GM19463 (cell line): Measurements from ENCODE around the gene RAB1B.
"Not testable (repeated sequence)": the region's sequence is repeated elsewhere in the genome, so short reads cannot be mapped to it uniquely, and the experiment has no call there.

ENCODE experiments used
- ATAC-seq: cut with Tn5 transposase; IDR thresholded peaks from one replicate; pipeline ENCODE4 v1.9.1; 2021; ENCODE audit warnings: mild to moderate bottlenecking, moderate library complexity; ENCODE audit not compliant: unreplicated experiment

RAB1B gene

DNA sequence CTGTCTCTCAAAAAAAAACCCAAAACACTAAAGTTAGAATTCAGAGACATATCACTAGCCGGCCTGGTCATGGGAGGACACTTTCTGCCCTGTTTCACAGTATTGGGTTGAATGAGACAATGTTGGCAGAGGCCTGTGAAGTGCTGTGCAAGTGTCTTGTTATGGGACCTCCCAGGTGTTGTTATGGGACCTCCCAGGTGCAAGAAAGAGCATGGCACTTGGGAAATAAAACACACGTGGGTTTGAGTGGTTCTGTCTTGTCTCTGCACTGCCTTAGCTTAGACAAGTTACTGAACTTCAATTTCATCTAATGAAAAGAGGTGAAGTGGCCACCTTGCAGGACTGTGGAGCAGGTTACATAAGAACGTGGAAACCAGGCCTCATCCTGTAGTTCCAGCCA lies 28.9 kb upstream of the RAB1B start:
- no peak for ATAC-seq

DNA sequence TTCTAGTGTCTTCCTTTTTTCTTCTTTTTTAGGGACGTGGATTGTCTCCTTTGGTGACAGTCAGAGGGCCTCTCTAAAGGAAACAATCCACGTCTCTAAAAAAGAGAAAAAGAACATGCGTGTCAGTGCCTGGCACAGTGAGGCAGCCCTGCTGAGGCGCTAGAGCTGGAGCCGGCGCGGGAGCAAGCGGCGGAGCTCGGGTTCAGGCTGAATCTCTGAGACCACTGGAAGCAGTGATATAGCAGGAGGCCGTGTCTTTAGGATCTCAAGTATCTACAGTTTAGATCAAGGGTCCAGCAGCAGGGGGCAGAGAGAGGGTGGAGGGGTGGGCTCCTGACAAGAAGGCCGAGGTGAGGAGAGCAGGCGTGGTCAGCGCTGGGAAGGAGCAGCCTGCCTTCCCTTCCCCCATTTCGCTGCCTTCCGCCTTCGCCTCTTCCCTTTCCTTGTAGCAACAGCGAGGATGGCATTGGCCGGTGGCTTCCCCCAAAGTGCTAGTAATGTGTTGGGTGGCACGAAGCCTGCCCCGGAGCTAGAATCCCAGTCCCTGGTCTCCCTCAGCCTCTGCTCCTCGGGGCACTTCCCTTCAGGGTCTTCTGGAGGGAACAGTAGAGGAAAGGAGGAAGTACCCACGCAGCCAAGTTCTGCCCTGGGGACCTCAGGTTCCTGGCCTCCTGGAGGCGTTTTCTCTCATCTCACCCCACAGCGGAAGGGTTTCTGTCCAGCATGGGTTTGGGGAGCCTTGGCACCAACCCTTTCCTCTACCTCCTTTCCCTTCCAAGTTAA lies 28.2 kb upstream of the RAB1B start:
- ATAC-seq, result no peak

DNA sequence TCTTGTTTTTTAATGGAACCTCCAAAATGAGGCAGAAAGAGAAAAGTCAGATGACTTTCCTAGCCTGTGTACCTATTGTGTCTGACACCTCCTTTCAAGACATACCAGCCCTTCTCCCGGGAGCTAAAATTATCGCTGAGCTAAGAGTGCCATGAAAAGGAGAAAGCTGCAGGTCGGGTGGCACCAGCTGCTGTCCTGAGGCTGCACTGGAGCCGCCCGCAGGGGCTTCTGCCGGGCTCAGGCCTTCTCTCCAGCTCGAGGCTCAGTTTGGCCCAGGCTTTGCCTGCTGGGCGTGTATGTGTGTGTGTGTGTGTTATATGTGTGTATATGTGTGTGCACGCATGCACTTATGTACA lies 27.7 kb upstream of the RAB1B start:
- no peak for ATAC-seq

DNA sequence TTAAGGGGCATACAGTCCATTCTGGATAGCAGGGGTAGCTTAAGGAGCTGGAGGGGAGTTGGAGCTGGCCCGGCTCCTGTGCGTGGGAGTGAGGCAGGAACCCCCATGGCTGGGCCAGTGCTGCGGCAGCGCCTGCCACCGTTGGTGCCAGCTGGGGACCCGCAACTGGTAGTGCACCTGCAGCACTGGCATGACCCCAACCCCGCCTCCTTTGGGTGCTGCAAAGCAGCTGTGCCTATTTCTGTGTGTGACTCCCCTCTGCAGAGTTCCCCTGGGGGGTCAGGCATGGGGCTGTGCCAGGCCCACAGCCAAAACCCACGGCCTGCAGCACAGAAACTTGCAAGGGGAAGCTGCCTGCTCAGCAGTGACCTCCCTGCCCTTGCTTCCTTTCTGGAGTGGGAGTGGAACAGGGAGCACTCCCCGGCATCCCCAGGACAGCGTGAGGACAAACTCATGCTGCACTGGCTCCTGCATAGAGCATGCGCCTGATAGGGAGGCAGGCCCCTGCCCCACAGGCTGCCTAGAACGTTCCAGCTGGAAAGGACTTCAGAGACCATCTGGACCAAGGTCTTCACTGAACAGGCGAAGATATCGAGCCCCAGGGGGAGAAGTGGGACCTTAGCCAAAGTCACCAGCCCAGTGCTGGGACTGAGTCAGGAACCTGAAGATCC lies 26.2 kb upstream of the RAB1B start:
- ATAC-seq, result no peak

DNA sequence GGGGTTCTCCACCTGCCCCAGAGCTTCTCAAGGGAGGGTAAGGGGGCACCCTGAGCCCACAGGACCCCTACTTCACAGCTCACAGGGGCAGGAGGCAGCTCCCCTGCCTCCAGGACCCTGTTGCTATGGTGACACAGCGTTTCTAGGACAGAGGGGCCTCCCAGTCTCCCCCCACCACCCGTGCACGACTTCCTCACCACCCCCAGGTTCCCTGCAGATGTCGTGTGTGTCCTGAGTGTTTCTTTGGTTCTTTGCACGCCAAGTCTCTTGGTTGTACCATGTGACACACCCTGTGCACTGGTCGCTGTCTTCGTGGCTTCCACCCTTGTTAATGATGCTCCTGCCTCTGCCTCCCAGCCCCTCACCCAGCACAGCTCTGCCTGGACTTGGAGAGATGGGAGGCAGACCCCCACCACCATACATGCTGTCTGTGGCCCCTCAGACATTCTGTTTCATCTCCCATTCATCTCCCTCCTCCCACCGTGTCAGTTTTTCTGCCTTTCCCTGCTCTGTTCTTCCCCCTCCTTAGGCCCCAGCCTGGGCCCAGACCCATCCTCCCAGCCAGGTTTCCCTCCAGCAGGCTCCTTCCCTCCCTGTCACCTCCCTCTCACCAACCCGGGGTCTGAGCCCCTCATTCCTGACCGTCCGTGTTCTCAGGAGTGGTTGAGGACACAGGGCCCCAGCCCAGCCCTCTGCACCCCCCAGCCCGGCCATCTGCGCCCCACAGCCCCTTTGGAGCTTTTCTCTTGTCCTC lies 24.5 kb upstream of the RAB1B start:
- ATAC-seq, result no peak

DNA sequence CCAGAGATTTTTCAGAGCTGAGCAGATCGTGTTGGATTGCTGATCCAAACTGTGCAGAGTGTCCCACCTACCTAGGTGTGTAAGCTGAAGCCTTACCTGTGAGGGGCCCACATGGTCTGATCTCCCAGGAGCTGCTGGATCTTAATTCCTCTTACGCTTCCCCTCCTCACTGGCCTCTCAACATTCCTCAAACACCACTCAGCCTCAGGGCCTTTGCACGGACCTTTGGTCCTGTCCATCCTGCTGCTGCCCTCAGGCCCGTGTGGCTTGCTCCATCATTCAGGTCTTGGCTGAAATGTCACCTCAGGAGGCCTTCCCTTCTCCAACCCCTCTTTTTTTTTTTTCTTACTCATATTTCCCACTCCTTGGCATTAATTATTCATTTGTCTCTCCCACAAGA lies 21.1 kb upstream of the RAB1B start:
- no peak for ATAC-seq

DNA sequence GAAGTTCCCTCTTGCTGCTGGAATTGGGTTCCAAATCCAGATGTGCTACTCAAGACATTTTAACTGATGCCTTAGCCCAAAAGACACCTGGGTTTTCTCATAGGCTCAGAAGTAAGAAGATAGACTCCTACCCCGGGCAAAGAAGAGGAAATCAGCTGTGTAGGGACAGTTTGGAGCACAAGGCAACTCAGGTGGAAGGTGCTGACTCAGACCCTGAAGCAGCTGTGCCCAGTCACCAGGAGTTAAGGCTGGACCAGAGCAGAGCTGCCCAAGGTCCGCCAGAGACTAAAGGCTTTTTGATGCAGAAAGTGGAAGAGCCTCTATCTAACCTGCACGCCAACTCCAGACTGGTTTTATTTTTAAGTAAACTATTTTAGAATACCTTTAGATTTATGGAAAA lies 20.6 kb upstream of the RAB1B start:
- no peak for ATAC-seq

DNA sequence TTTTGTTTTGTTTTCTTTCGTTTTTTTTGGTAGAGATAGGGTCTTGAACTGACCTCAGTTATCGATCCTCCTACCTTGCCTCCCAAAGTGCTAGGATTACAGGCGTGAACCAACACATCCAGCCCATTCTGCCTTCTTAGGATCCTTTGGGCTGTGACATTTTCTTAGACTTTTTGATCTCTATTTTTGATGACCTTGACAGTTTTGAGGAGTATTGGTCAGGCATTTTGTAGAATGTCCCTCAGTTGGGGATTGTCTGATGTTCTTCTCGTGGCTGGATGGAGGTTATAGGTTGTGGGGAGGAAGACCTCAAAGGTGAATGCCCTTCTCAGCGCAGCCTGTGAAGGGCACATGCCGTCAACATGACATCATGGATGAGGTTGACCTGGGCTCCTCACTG lies 19.5 kb upstream of the RAB1B start:
- no peak for ATAC-seq

DNA sequence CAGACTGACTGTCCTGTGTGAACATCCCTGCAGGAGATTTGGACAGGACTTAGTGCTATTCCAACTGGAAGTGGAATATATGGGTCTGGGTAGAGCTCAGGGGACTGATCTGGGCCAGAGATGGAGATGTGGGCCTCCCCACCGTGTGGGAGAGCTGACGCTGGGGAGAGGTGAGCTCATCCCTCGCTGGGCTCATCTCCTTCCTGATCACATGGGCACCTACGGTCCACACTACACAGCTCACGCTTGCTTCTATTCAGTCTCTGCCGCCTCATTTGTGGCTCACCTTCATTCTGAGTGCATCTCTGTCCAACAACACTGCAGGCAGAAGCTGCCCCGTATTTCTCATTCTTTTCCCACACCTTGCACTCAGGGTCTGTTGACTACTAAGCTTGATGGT lies 16.6 kb upstream of the RAB1B start:
- ATAC-seq, result no peak

DNA sequence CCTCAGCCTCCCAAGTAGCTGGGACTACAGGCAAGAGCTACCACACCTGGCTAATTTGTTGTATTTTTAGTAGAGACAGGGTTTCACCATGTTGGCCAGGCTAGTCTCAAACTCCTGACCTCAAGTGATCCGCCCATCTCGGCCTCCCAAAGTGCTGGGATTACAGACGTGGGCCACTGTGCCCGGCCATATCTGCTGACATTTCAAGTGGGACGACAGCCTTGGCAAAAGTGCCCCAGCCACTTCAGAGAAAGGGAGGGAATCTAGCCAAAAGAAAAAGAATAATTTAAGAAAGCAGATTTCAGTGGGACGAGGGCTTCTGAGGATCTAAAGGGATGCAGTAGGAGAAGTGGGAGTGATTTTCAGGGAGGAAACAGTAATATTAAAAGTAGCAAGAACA lies 15.4 kb upstream of the RAB1B start:
- not testable (repeated sequence) for ATAC-seq

DNA sequence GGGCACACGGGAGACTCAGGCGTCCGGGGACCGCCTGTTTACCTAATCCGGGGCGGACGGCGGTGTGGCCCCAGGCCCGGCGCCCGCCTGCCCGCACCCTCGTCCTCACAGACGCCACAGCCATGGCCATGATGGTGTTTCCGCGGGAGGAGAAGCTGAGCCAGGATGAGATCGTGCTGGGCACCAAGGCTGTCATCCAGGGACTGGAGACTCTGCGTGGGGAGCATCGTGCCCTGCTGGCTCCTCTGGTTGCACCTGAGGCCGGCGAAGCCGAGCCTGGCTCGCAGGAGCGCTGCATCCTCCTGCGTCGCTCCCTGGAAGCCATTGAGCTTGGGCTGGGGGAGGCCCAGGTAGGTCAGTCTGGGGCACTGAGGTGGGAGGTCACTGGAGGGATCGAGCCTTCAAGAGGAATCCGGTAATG lies 10.0 kb upstream of the RAB1B start:
- no peak for ATAC-seq

DNA sequence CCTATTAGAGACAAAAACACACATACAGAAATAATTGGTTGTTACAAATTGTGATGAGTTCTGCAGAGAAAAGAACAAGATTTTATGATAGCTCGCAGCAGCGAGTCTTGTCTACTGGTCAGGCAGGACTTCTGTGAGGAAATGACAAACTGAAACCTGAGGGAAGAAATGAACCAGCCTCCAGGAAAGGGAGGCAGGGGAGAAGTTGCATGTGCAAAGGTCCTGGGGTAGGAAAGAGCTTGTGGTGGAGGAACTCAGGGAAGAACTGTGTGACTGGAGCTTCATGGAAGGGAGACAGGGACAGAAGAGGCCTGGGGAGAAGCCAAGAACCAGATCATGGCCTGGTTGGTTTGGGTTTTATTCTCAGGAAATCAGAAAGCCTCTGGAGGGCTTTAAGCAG lies 9.2 kb upstream of the RAB1B start:
- no peak for ATAC-seq

DNA sequence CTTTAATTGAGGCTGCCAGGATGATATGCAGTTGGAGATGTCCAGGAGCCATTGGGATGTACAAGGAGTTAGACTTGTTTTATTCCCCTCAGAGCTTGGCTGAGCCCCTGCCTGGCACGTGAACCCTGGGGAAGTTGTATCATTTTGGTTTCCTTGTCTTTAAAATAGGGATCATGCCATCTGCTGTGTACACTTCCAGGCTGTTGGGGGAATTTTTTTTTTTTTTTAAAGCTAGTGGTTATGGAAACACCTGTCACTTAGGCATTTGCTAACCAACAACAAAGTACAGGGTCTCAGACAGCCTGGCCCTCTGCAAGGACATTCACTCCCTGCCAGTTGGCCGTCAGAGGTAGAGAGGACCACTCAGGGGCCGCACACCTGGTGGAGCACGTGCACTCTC lies 8.5 kb upstream of the RAB1B start:
- ATAC-seq, result no peak

DNA sequence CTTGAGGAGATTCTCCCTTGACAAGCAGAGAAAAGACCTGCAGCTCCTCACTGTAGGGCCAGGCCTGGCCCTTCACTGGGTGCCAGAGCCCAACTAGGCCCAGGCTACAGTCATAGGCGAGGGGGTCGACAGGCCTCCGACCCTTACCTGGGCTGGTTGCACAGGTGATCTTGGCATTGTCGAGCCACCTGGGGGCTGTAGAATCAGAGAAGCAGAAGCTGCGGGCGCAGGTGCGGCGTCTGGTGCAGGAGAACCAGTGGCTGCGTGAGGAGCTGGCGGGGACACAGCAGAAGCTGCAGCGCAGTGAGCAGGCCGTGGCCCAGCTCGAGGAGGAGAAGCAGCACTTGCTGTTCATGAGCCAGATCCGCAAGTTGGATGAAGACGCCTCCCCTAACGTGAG lies 6.9 kb upstream of the RAB1B start:
- no peak for ATAC-seq

DNA sequence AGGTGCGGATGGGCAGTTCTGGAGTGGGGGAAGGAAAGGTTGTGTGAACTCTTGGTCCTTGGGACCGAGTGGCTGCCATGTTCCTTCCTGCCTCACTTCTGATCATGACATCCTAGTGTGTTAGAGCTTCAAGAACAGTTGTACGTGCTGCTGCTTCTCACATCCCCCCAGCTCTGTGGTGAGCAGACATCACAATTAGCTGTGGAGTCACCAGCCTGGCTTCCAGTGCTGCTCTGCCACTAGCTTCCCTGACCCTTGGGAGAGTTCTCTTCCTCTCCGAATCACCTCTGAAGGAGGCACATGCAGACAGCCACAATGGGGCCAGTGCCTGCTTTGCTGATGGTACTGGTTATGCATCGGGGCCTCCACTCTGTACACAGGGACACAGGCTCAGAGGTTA lies 6.2 kb upstream of the RAB1B start:
- no peak for ATAC-seq

DNA sequence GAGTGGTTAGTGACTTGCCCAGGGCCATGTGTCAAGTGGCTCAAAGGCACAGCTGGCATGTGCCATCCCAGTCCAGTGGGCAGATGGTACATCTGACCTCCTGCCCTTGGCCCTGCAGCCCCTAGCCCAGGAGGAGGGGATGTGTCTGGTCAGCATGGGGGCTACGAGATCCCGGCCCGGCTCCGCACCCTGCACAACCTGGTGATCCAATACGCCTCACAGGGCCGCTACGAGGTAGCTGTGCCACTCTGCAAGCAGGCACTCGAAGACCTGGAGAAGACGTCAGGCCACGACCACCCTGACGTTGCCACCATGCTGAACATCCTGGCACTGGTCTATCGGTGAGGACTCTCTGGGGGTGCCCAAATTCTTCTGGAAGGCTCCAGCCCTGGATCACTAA lies 5.7 kb upstream of the RAB1B start:
- no peak for ATAC-seq

DNA sequence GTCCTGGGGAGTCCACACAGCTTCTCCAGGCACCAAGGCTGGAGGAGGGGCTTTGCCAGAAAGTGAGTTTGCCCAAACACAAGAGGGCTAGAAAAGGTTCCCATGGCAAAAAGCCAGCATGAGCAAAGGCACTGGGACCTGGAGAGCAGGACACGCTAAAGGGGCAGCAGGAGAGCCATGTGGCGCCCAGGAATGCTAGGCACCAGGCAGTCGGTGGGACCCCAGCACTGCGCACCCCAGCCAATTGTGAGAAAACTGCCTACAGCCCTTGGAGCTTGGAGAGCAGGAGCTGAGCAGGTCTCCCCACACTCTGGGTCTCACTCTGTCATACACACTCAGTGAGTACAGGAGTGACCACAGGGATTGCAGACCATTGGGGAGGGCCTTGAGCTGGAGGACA lies 5.2 kb upstream of the RAB1B start:
- ATAC-seq, result no peak

DNA sequence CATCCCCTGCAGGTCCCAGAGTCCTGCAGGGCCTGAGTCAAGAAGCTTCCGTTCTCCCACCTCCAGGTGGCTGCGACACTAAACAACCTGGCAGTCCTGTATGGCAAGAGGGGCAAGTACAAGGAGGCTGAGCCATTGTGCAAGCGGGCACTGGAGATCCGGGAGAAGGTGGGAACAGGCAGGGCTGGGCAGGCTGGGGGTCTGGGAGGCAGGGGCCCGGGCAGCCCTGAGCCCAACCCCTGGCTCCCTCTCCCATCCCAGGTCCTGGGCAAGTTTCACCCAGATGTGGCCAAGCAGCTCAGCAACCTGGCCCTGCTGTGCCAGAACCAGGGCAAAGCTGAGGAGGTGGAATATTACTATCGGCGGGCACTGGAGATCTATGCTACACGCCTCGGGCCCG lies 4.7 kb upstream of the RAB1B start:
- ATAC-seq, result no peak

DNA sequence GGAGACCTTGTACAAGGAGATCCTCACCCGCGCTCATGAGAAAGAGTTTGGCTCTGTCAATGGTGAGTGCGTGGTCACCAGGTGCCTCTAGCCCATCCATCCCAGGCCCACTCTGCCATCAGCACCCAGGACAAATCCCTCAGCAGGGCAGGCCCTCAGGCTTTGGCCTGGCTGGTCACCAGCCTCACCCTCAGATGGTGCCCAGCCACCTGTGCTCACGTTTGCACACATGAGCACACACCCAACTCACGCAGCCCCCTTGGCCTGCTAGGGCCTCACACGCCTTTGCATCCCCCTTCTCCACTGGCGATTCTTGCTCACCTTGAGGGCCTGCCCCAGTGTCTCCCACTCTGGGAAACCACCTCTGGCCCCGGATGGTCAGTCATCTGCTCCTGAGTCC lies 4.1 kb upstream of the RAB1B start:
- no peak for ATAC-seq

DNA sequence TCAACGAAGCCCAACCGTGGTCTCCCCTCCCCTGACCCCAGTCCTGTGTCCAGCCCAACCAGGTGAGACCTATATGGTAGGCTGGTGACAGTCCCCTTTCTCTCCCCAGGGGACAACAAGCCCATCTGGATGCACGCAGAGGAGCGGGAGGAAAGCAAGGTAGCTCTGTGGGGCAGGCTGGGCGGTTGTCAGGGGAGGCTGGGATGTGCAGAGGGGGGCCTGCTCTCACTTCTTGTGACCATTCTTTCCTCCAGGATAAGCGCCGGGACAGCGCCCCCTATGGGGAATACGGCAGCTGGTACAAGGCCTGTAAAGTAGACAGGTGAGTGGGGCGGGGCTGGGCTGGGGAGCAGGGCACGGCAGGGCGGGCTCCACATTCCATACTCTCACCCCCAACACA lies 3.5 kb upstream of the RAB1B start:
- no peak for ATAC-seq

DNA sequence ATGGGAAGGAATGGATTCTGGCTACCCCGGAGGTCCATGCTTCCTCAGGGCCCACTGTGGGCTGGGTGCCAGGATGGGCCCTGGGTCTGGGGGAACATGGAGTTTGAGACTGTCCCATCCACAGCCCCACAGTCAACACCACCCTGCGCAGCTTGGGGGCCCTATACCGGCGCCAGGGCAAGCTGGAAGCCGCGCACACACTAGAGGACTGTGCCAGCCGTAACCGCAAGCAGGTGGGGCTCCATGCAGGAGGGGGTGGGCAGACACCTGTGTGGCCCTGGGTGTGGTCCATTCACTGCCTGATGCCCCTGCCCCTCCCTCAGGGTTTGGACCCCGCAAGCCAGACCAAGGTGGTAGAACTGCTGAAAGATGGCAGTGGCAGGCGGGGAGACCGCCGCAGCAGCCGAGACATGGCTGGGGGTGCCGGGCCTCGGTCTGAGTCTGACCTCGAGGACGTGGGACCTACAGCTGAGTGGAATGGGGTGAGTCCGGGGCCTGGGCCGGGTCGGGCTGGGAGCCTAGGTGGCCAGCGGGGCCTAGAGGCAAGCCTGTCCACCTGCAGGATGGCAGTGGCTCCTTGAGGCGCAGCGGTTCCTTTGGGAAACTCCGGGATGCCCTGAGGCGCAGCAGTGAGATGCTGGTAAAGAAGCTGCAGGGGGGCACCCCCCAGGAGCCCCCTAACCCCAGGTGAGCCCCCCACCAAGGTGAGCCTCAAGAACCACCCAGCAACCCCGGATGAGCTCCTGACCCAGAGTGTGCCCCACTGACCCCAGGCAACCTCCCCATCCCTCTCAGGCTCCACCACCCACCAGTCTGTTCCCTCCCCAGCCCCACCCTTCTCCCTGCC lies 2.7 kb upstream of the RAB1B start:
- no peak for ATAC-seq
